Osteocyte (in vitro differentiated cells): ENCODE measurements around the gene RABGGTA. TPM values are rescaled to one million over a fixed set of nuclear protein-coding genes. Genes with fewer than 3 reads are reported as not detected.

Source experiments
- DNase-seq: peaks from one replicate; pipeline ENCODE4 v3.0.0; 2021; ENCODE audit warnings: mixed read lengths; ENCODE audit not compliant: unreplicated experiment; ENCODE audit errors: extremely low spot score
- H3K27ac Mint-ChIP-seq: one replicate; pipeline ENCODE4 v1.8.0; 2021; ENCODE audit warnings: mild to moderate bottlenecking, mixed read lengths; ENCODE audit not compliant: unreplicated experiment
- H3K27me3 Mint-ChIP-seq: one replicate; pipeline ENCODE4 v1.8.0; 2021; ENCODE audit warnings: mixed read lengths; ENCODE audit not compliant: unreplicated experiment
- H3K36me3 Mint-ChIP-seq: one replicate; pipeline ENCODE4 v1.8.0; 2021; ENCODE audit warnings: mixed read lengths; ENCODE audit not compliant: unreplicated experiment
- H3K4me1 Mint-ChIP-seq: one replicate; pipeline ENCODE4 v1.8.0; 2021; ENCODE audit warnings: mixed read lengths; ENCODE audit not compliant: unreplicated experiment
- H3K4me3 Mint-ChIP-seq: one replicate; pipeline ENCODE4 v1.8.0; 2021; ENCODE audit warnings: mild to moderate bottlenecking, moderate library complexity, mixed read lengths; ENCODE audit not compliant: unreplicated experiment
- H3K9me3 Mint-ChIP-seq: one replicate; pipeline ENCODE4 v1.8.0; 2021; ENCODE audit warnings: mixed read lengths; ENCODE audit not compliant: unreplicated experiment
- CTCF ChIP-seq: fragments of 200-600 bp; sonication (generic); IDR thresholded peaks from 2 replicates; pipeline ENCODE4 v1.5.0; 2021; ENCODE audit warnings: antibody characterized with exemption, mild to moderate bottlenecking, moderate library complexity
- total RNA-seq: library from RNA; stranded (reverse); gene quantifications from 2 replicates; pipeline ENCODE4 v1.2.1, GENCODE V29; 2021

The RABGGTA gene
- total RNA-seq, 1 donor from 2014 or later: 30.8 TPM

GRCh38 chr14:24252289-24253124 lies 18.9 kb downstream of the RABGGTA start:
- H3K4me1 Mint-ChIP-seq: peaks cover 2% of the 10 kb centered on the region
- no peaks in the 10 kb centered on the region for H3K9me3 Mint-ChIP-seq
- H3K27me3 Mint-ChIP-seq: no peaks in the 10 kb centered on the region
- no peaks in the 10 kb centered on the region for H3K36me3 Mint-ChIP-seq
- no peak overlapping the region for H3K27ac Mint-ChIP-seq
- DNase-seq: no peak
- no peak for TF ChIP-seq CTCF
- no peak overlapping the region for H3K4me3 Mint-ChIP-seq

GRCh38 chr14:24251880-24252288 lies 19.5 kb downstream of the RABGGTA start:
- peaks cover 4% of the 10 kb centered on the region for H3K4me1 Mint-ChIP-seq
- no peaks in the 10 kb centered on the region for H3K9me3 Mint-ChIP-seq
- no peak overlapping the region for H3K4me3 Mint-ChIP-seq
- no peak overlapping the region for H3K27ac Mint-ChIP-seq
- H3K36me3 Mint-ChIP-seq: no peaks in the 10 kb centered on the region
- H3K27me3 Mint-ChIP-seq: no peaks in the 10 kb centered on the region
- TF ChIP-seq CTCF: no peak
- DNase-seq: no peak

GRCh38 chr14:24250354-24250753 lies 21.0 kb downstream of the RABGGTA start:
- Mint-ChIP-seq H3K27ac (no peak overlapping the region), H3K27me3 (no peaks in the 10 kb centered on the region), H3K36me3 (no peaks in the 10 kb centered on the region), H3K4me1 (peaks cover 5% of the 10 kb centered on the region), H3K4me3 (no peak overlapping the region), H3K9me3 (no peaks in the 10 kb centered on the region)
- no peak for DNase-seq
- no peak for TF ChIP-seq CTCF

- H3K9me3 Mint-ChIP-seq: no peaks in the 10 kb centered on the region
- H3K4me3 Mint-ChIP-seq: no peak overlapping the region
- no peaks in the 10 kb centered on the region for H3K36me3 Mint-ChIP-seq
- TF ChIP-seq CTCF: no peak
- no peak overlapping the region for H3K27ac Mint-ChIP-seq
- no peaks in the 10 kb centered on the region for H3K27me3 Mint-ChIP-seq
- DNase-seq: no peak
- peaks cover 7% of the 10 kb centered on the region for H3K4me1 Mint-ChIP-seq
Measured at GRCh38 chr14:24249230-24250021, 22.0 kb downstream of the RABGGTA start.

GRCh38 chr14:24247422-24247821 lies 24.0 kb downstream of the RABGGTA start:
- H3K9me3 Mint-ChIP-seq: no peaks in the 10 kb centered on the region
- H3K4me3 Mint-ChIP-seq: no peak overlapping the region
- no peaks in the 10 kb centered on the region for H3K36me3 Mint-ChIP-seq
- peaks cover 17% of the 10 kb centered on the region for H3K4me1 Mint-ChIP-seq
- no peak for DNase-seq
- H3K27me3 Mint-ChIP-seq: no peaks in the 10 kb centered on the region
- TF ChIP-seq CTCF: no peak
- H3K27ac Mint-ChIP-seq: no peak overlapping the region
